HepG2 (cell line): Measurements from ENCODE around the gene IFNLR1. TPM values are rescaled to one million over a fixed set of nuclear protein-coding genes. Genes with fewer than 3 reads are reported as not detected.

Experiments used
- AHR ChIP-seq: IDR thresholded peaks from 2 replicates; pipeline ENCODE4 v1.6.1; 2018; ENCODE audit warnings: missing genetic modification reagents, missing compliant biosample characterization
- CENPT ChIP-seq: sonication (generic); formaldehyde crosslinking; IDR thresholded peaks from 2 replicates; pipeline ENCODE4 v1.8.0; 2022; ENCODE audit warnings: low read depth, mild to moderate bottlenecking, moderate library complexity, missing genetic modification reagents
- DNMT3B ChIP-seq: conservative IDR thresholded peaks from 2 replicates; pipeline ENCODE4 v1.6.1; 2016; ENCODE audit warnings: missing biosample characterization, control low read depth
- KDM6A ChIP-seq: IDR thresholded peaks from 2 replicates; pipeline ENCODE4 v1.6.1; 2016; ENCODE audit warnings: low read depth
- LBX2 ChIP-seq: sonication (generic); formaldehyde crosslinking; IDR thresholded peaks from 2 replicates; pipeline ENCODE4 v1.5.0; 2020; ENCODE audit warnings: missing genetic modification reagents, mild to moderate bottlenecking, borderline replicate concordance
- MEF2D ChIP-seq: sonication (generic); formaldehyde crosslinking; IDR thresholded peaks from 2 replicates; pipeline ENCODE4 v1.5.1; 2020; ENCODE audit warnings: mild to moderate bottlenecking, missing genetic modification reagents
- PAXIP1 ChIP-seq: sonication (generic); formaldehyde crosslinking; conservative IDR thresholded peaks from 2 replicates; pipeline ENCODE4 v1.4.0; 2020; ENCODE audit warnings: mild to moderate bottlenecking, missing genetic modification reagents, moderate library complexity
- PPARG ChIP-seq: conservative IDR thresholded peaks from 2 replicates; pipeline ENCODE4 v1.6.1; 2016; ENCODE audit warnings: missing biosample characterization, missing genetic modification reagents
- SETDB1 ChIP-seq: sonication (generic); formaldehyde crosslinking; IDR thresholded peaks from 2 replicates; pipeline ENCODE4 v1.5.1; 2020; ENCODE audit warnings: missing genetic modification reagents, mild to moderate bottlenecking, borderline replicate concordance
- SIX1 ChIP-seq: sonication (generic); formaldehyde crosslinking; IDR thresholded peaks from 2 replicates; pipeline ENCODE4 v1.4.0; 2020; ENCODE audit warnings: missing genetic modification reagents, borderline replicate concordance
- SOX13 ChIP-seq, 3 experiments: fragments of 450-650 bp in 1 of 3; sonication (generic) in 1 of 3; formaldehyde crosslinking in 1 of 3; IDR thresholded peaks in 2 of 3; conservative IDR thresholded peaks in 1 of 3; 2 replicates each; pipeline versions ENCODE4 v1.5.0 to v1.6.1; 2016 to 2020; ENCODE audit warnings: antibody characterized with exemption in 1 of 3, mild to moderate bottlenecking in 1 of 3, missing compliant biosample characterization in 1 of 3, missing genetic modification reagents in 1 of 3, moderate library complexity in 1 of 3
- SSRP1 ChIP-seq: IDR thresholded peaks from 2 replicates; pipeline ENCODE4 v1.6.1; 2016; ENCODE audit warnings: control low read depth
- TCF12 ChIP-seq, 2 experiments: fragments of 450-650 bp in 1 of 2; sonication (generic) in 1 of 2; formaldehyde crosslinking in 1 of 2; IDR thresholded peaks; 2 replicates each; pipeline versions ENCODE4 v1.6.1 to v1.8.0; 2017 to 2022; ENCODE audit warnings: antibody characterized with exemption in 1 of 2, mild to moderate bottlenecking in 1 of 2, missing genetic modification reagents in 1 of 2, moderate library complexity in 1 of 2
- TRIM24 ChIP-seq: sonication (generic); formaldehyde crosslinking; IDR thresholded peaks from 2 replicates; pipeline ENCODE4 v1.8.0; 2022; ENCODE audit warnings: mild to moderate bottlenecking, missing genetic modification reagents
- ZFP36 ChIP-seq: fragments of 150-350 bp; IDR thresholded peaks from 2 replicates; pipeline ENCODE4 v1.6.1; 2018; ENCODE audit warnings: borderline replicate concordance, low read length, low read depth; ENCODE audit not compliant: partially characterized antibody
- ZNF563 ChIP-seq: sonication (generic); formaldehyde crosslinking; IDR thresholded peaks from 2 replicates; pipeline ENCODE4 v1.8.0; 2022; ENCODE audit warnings: mild to moderate bottlenecking, moderate library complexity, missing genetic modification reagents
- ZNF574 ChIP-seq: sonication (generic); formaldehyde crosslinking; IDR thresholded peaks from 2 replicates; pipeline ENCODE4 v1.4.0; 2020; ENCODE audit warnings: missing genetic modification reagents
- ZNF687 ChIP-seq: sonication (generic); formaldehyde crosslinking; IDR thresholded peaks from 2 replicates; pipeline ENCODE4 v1.5.1; 2020; ENCODE audit warnings: mild to moderate bottlenecking, missing genetic modification reagents, moderate library complexity
- polyA plus RNA-seq, 8 experiments: library from polyadenylated mRNA; depleted of rRNA in 3 of 8; stranded (reverse) in 7 of 8; unstranded in 1 of 8; fragments of >200 nt; fragmentation: Illumina TruSeq in 4 of 8; extraction: Trizol in 4 of 8; gene quantifications; 2 replicates each; pipeline versions ENCODE4 v1.2.1 to v1.2.3, GENCODE V29; 2011 to 2016; ENCODE audit warnings: low read depth in 4 of 8, missing spikeins in 1 of 8, mixed read lengths in 1 of 8; ENCODE audit not compliant: insufficient read depth in 1 of 8
- total RNA-seq, 5 experiments: library from RNA; depleted of rRNA; stranded (reverse); fragments of >200 nt; fragmentation: Illumina TruSeq; extraction: Trizol; gene quantifications; 2 replicates each; pipeline ENCODE4 v1.2.3, GENCODE V29; 2016; ENCODE audit warnings: low read depth in 1 of 5

IFNLR1 gene
- total and polyA plus RNA-seq, 2 of the 13 experiments (the other 11 are each of a cell fraction or from before 2014, with no cell fraction given), result 3.8 to 8.5 TPM

- TF ChIP-seq ZNF563 (CRISPR knock-in tag), result no peak
- no peak for TF ChIP-seq LBX2 (CRISPR knock-in tag)
- TF ChIP-seq SOX13 (IDR thresholded peaks at IDR 0.05), result no peak
- TF ChIP-seq SOX13 (CRISPR knock-in tag; conservative IDR thresholded peaks at IDR 0.05 in 1 of 2, IDR thresholded peaks at IDR 0.05 in 1 of 2), result peak in 1 of 2 experiments; percentile 26; a peak in 1 of 4 replicates
- 0 out of 2 replicates have a peak, but pooled peaks have one; percentile 31 for TF ChIP-seq PPARG (CRISPR knock-in tag)
- 0 out of 2 replicates have a peak, but pooled peaks have one; percentile 23 for TF ChIP-seq KDM6A (CRISPR knock-in tag)
- no peak for TF ChIP-seq TRIM24 (CRISPR knock-in tag)
- TF ChIP-seq PAXIP1 (CRISPR knock-in tag), result peak; percentile 80
- no peak for TF ChIP-seq ZFP36
- no peak for TF ChIP-seq DNMT3B (CRISPR knock-in tag)
- TF ChIP-seq ZNF687 (CRISPR knock-in tag), result peak; percentile 87
- TF ChIP-seq MEF2D (CRISPR knock-in tag), result peak; percentile 70; the same call in 1 of the 2 replicates
- no peak for TF ChIP-seq AHR
- no peak for TF ChIP-seq SSRP1 (CRISPR knock-in tag)
- TF ChIP-seq TCF12 (IDR thresholded peaks at IDR 0.05), result no peak
- no peak for TF ChIP-seq TCF12 (CRISPR knock-in tag; IDR thresholded peaks at IDR 0.05)
- no peak for TF ChIP-seq CENPT
- no peak for TF ChIP-seq SIX1 (CRISPR knock-in tag)
- no peak for TF ChIP-seq SETDB1
- TF ChIP-seq ZNF574 (CRISPR knock-in tag), result no peak
Measured at GRCh38 chr1:24210195-24210627, 23.1 kb upstream of the IFNLR1 start (continued).
